IMR-90 (cell line): ENCODE data around the gene TRAF7. TPM values are rescaled to one million over a fixed set of nuclear protein-coding genes. Genes with fewer than 3 reads are reported as not detected.

Experiments used
- ATAC-seq: fragments of 200-7000 bp; cut with Tn5 transposase; 2 replicates; pipeline ENCODE4 v1.9.1; 2020; ENCODE audit warnings: low read depth, mild to moderate bottlenecking, moderate library complexity
- BruUV-seq: library from RNA; stranded (reverse); fragments of 400-500 nt; replicated peaks from 2 replicates; lab custom pipeline; 2021; lab: Mats Ljungman, UMichigan
- CTCF ChIA-PET: fragments of 300-600 bp; formaldehyde crosslinking; extraction: SDS; loops from one replicate; lab custom pipeline; 2021; ENCODE audit warnings: antibody characterized with exemption; lab: Yijun Ruan, JAX
- POLR2A ChIA-PET: fragments of 300-600 bp; sonication (Branson Sonifier 250); formaldehyde crosslinking; loops from one replicate; lab custom pipeline; 2022; ENCODE audit warnings: antibody characterized with exemption; ENCODE audit not compliant: unreplicated experiment; lab: Charles Lee
- DNase-seq: peaks from one replicate; pipeline ENCODE4 v3.0.0; 2013
- H2AFZ ChIP-seq: replicated peaks from 2 replicates; pipeline ENCODE3; 2013; ENCODE audit warnings: low read length, mild to moderate bottlenecking; ENCODE audit not compliant: poor library complexity
- H2AK5ac ChIP-seq: 2 replicates; pipeline ENCODE4 v1.6.1; 2013; ENCODE audit warnings: low read depth, low read length, inconsistent platforms
- H2AK9ac ChIP-seq: replicated peaks from 2 replicates; pipeline ENCODE3; 2013; ENCODE audit warnings: mild to moderate bottlenecking, low read depth, low read length, moderate library complexity; ENCODE audit not compliant: poor library complexity
- H2BK120ac ChIP-seq: 2 replicates; pipeline ENCODE4 v1.6.1; 2013; ENCODE audit warnings: low read depth, low read length, inconsistent platforms
- H2BK15ac ChIP-seq: 3 replicates; pipeline ENCODE4 v1.6.1; 2013; ENCODE audit warnings: low read depth, low read length, inconsistent platforms
- H2BK20ac ChIP-seq: 2 replicates; pipeline ENCODE4 v1.6.1; 2013; ENCODE audit warnings: low read depth, mild to moderate bottlenecking, inconsistent platforms, low read length, moderate library complexity
- H2BK5ac ChIP-seq: 2 replicates; pipeline ENCODE4 v1.6.1; 2013; ENCODE audit warnings: mild to moderate bottlenecking, low read depth, low read length, inconsistent platforms; ENCODE audit not compliant: poor library complexity, severe bottlenecking
- H3K14ac ChIP-seq: replicated peaks from 2 replicates; pipeline ENCODE4 v1.6.1; 2013; ENCODE audit warnings: low read depth, low read length, inconsistent platforms
- H3K18ac ChIP-seq: 2 replicates; pipeline ENCODE4 v1.6.1; 2013; ENCODE audit warnings: low read depth, low read length, control low read depth
- H3K23ac ChIP-seq: 2 replicates; pipeline ENCODE4 v1.6.1; 2013; ENCODE audit warnings: low read depth, low read length, inconsistent platforms
- H3K27ac ChIP-seq: 2 replicates; pipeline ENCODE4 v1.5.1; 2013; ENCODE audit warnings: mild to moderate bottlenecking, control low read depth, low read length; ENCODE audit not compliant: insufficient read depth
- H3K27me3 ChIP-seq: 2 replicates; pipeline ENCODE4 v1.6.1; 2013; ENCODE audit warnings: low read length; ENCODE audit not compliant: control insufficient read depth, insufficient read depth
- H3K36me3 ChIP-seq: 2 replicates; pipeline ENCODE4 v1.6.1; 2013; ENCODE audit warnings: low read length, mixed read lengths; ENCODE audit not compliant: control insufficient read depth, insufficient read depth
- H3K4ac ChIP-seq: 2 replicates; pipeline ENCODE4 v1.6.1; 2013; ENCODE audit warnings: low read depth, low read length, inconsistent platforms
- H3K4me1 ChIP-seq: 2 replicates; pipeline ENCODE4 v1.6.1; 2013; ENCODE audit warnings: low read length, mixed read lengths; ENCODE audit not compliant: control insufficient read depth, insufficient read depth
- H3K4me2 ChIP-seq: 2 replicates; pipeline ENCODE4 v1.6.1; 2013; ENCODE audit warnings: low read depth, mild to moderate bottlenecking, control low read depth, low read length, moderate library complexity
- H3K4me3 ChIP-seq: 2 replicates; pipeline ENCODE4 v1.5.1; 2013; ENCODE audit warnings: low read depth, mild to moderate bottlenecking, control low read depth, low read length, moderate library complexity; ENCODE audit not compliant: insufficient read depth
- H3K56ac ChIP-seq: 2 replicates; pipeline ENCODE4 v1.6.1; 2013; ENCODE audit warnings: low read length, inconsistent platforms; ENCODE audit not compliant: insufficient read depth; ENCODE audit errors: extremely low read depth
- H3K79me1 ChIP-seq, 2 experiments: 2 replicates each; pipeline ENCODE4 v1.6.1; 2013; ENCODE audit warnings: low read length in 2 of 2, inconsistent platforms in 1 of 2, low read depth in 1 of 2
- H3K9ac ChIP-seq: 2 replicates; pipeline ENCODE4 v1.6.1; 2013; ENCODE audit warnings: low read depth, low read length, control low read depth
- H3K9me1 ChIP-seq: 2 replicates; pipeline ENCODE4 v1.6.1; 2013; ENCODE audit warnings: low read length, inconsistent platforms; ENCODE audit not compliant: insufficient read depth
- H3K9me3 ChIP-seq: 2 replicates; pipeline ENCODE4 v1.6.1; 2013; ENCODE audit warnings: low read length; ENCODE audit not compliant: control insufficient read depth, insufficient read depth
- H4K20me1 ChIP-seq: 2 replicates; pipeline ENCODE4 v1.6.1; 2013; ENCODE audit warnings: low read length, inconsistent platforms; ENCODE audit not compliant: insufficient read depth
- H4K5ac ChIP-seq: 2 replicates; pipeline ENCODE4 v1.6.1; 2013; ENCODE audit warnings: mild to moderate bottlenecking, low read depth, low read length, control low read depth
- H4K8ac ChIP-seq, 2 experiments: 2 replicates each; pipeline ENCODE4 v1.6.1; 2013; ENCODE audit warnings: low read depth in 2 of 2, low read length in 2 of 2, control low read depth in 1 of 2, inconsistent platforms in 1 of 2
- H4K91ac ChIP-seq: 2 replicates; pipeline ENCODE4 v1.6.1; 2013; ENCODE audit warnings: low read depth, low read length, inconsistent platforms; ENCODE audit not compliant: insufficient read depth
- BHLHE40 ChIP-seq: fragments of 150-350 bp; IDR thresholded peaks from 2 replicates; pipeline ENCODE4 v1.6.1; 2016; ENCODE audit warnings: mild to moderate bottlenecking, low read depth, low read length
- CEBPB ChIP-seq: IDR thresholded peaks from 2 replicates; pipeline ENCODE4 v1.6.1; 2012; ENCODE audit warnings: low read depth, low read length, improper control_type of control experiment
- CHD1 ChIP-seq: IDR thresholded peaks from 2 replicates; pipeline ENCODE4 v1.6.1; 2012; ENCODE audit warnings: low read depth, low read length, improper control_type of control experiment
- CTCF ChIP-seq: conservative IDR thresholded peaks from 2 replicates; pipeline ENCODE4 v1.5.1; 2012; ENCODE audit warnings: mild to moderate bottlenecking, low read depth, low read length, improper control_type of control experiment
- FOS ChIP-seq: fragments of 150-350 bp; IDR thresholded peaks from 2 replicates; pipeline ENCODE4 v1.6.1; 2016; ENCODE audit warnings: low read depth, low read length
- MAFK ChIP-seq: IDR thresholded peaks from 2 replicates; pipeline ENCODE4 v1.6.1; 2012; ENCODE audit warnings: low read depth, low read length, improper control_type of control experiment
- MAZ ChIP-seq: IDR thresholded peaks from 2 replicates; pipeline ENCODE4 v1.6.1; 2012; ENCODE audit warnings: low read depth, mild to moderate bottlenecking, low read length, improper control_type of control experiment, moderate library complexity, borderline replicate concordance
- MXI1 ChIP-seq: IDR thresholded peaks from 2 replicates; pipeline ENCODE4 v1.6.1; 2012; ENCODE audit warnings: low read depth, mild to moderate bottlenecking, low read length, moderate library complexity, borderline replicate concordance
- NFE2L2 ChIP-seq: fragments of 150-350 bp; IDR thresholded peaks from 2 replicates; pipeline ENCODE4 v1.6.1; 2016; ENCODE audit warnings: low read depth, mild to moderate bottlenecking, low read length
- POLR2A ChIP-seq: IDR thresholded peaks from 2 replicates; pipeline ENCODE4 v1.6.1; 2012; ENCODE audit warnings: mild to moderate bottlenecking, low read depth, low read length
- RAD21 ChIP-seq: IDR thresholded peaks from 2 replicates; pipeline ENCODE4 v1.6.1; 2012; ENCODE audit warnings: low read length, improper control_type of control experiment
- RCOR1 ChIP-seq: IDR thresholded peaks from 2 replicates; pipeline ENCODE4 v1.6.1; 2012; ENCODE audit warnings: mild to moderate bottlenecking, low read length, improper control_type of control experiment; ENCODE audit not compliant: insufficient replicate concordance
- RFX5 ChIP-seq: IDR thresholded peaks from 2 replicates; pipeline ENCODE4 v1.8.0; 2012; ENCODE audit warnings: low read depth, mild to moderate bottlenecking, low read length, moderate library complexity
- SMC3 ChIP-seq: fragments of 150-350 bp; IDR thresholded peaks from 2 replicates; pipeline ENCODE4 v1.6.1; 2016; ENCODE audit warnings: low read depth, mild to moderate bottlenecking, antibody characterized with exemption, low read length, moderate library complexity
- WGBS, 2 experiments: methylation state at CpG; one replicate each; pipeline versions ENCODE4 v1.1.5 to v1.1.7; 2013; ENCODE audit warnings: missing lambda C conversion rate in 2 of 2; ENCODE audit not compliant: insufficient read length in 1 of 2; ENCODE audit errors: extremely low coverage in 2 of 2; 5-methylcytosine and 5-hydroxymethylcytosine counted together
- dilution Hi-C: fragments of 300-500 bp; cut with HindIII; formaldehyde crosslinking; loops from one replicate; pipeline ENCODE4 v1.14.3; 2018; ENCODE audit warnings: low sequenced_read_pairs; ENCODE audit not compliant: unreplicated experiment
- in situ Hi-C: fragments of 300-500 bp; cut with MboI; formaldehyde crosslinking; loops from 3 replicates; pipeline ENCODE4 v1.14.3; 2019; ENCODE audit warnings: low sequenced_read_pairs, inconsistent platforms, mixed read lengths
- intact Hi-C: fragments of 100-400 bp; cut with micrococcal nuclease; formaldehyde crosslinking; loops from 2 replicates; pipeline ENCODE4 v1.10.0; 2022
- polyA plus RNA-seq, 3 experiments: library from polyadenylated mRNA; depleted of rRNA; stranded (reverse); fragments of >200 nt; gene quantifications; 2 replicates each; pipeline ENCODE4 v1.2.3, GENCODE V29; 2012; ENCODE audit warnings: low replicate concordance in 1 of 3
- total RNA-seq: library from RNA; depleted of rRNA; stranded (reverse); fragments of >200 nt; gene quantifications from 2 replicates; pipeline ENCODE4 v1.2.3, GENCODE V29; 2012
- TF ChIP-seq, protein P1 (sequence below): fragments of 150-350 bp; IDR thresholded peaks from 2 replicates; pipeline ENCODE4 v1.6.1; 2017; ENCODE audit warnings: mild to moderate bottlenecking, antibody characterized with exemption, low read length, low read depth
- TF ChIP-seq, protein P2 (sequence below): fragments of 150-350 bp; IDR thresholded peaks from 2 replicates; pipeline ENCODE4 v1.6.1; 2016; ENCODE audit warnings: low read depth, mild to moderate bottlenecking, low read length, moderate library complexity, borderline replicate concordance

TRAF7 gene
- total and polyA plus RNA-seq, 2 of the 4 experiments (the other 2 are of a cell fraction) = 29.6 to 52.6 TPM

DNA sequence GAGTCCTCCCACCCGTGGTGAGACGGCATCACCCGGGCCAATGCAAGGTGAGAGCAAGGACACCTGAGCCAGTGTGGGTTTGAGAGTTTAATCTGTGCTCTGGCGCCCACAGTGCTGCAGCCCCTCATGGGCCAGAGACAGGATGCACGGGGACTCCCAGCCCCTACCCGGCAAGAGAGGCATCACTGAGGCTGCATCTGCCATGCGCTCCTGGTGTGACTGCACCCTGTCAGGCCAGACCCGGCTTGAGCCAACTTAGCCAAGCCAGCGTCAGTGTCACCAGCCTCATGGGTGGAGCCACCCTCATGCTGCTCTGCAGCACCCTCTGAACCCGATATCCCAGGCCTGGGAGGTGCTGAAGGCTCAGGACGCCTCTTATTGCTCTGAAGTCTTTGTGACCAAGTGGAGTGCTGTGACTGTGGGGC, 56.4 kb downstream of the TRAF7 start:
- Histone ChIP-seq H4K8ac (no peak overlapping the region), H2BK20ac (no peak overlapping the region), H3K79me1 (peaks cover 18 to 39% of the 10 kb centered on the region in 2 experiments), H3K36me3 (peaks cover 25% of the 10 kb centered on the region), H3K18ac (no peak overlapping the region), H3K27ac (no peak overlapping the region), H2BK15ac (no peak overlapping the region), H4K20me1 (peaks cover 12% of the 10 kb centered on the region), H3K9me3 (no peaks in the 10 kb centered on the region), H2AK5ac (no peak overlapping the region), H4K91ac (no peak overlapping the region), H3K9me1 (no peaks in the 10 kb centered on the region), H3K27me3 (no peaks in the 10 kb centered on the region), H2BK120ac (no peak overlapping the region), H3K23ac (no peak overlapping the region), H2AK9ac (no peak overlapping the region), H3K4ac (no peak overlapping the region), H3K56ac (no peak overlapping the region), H3K4me1 (peaks cover 7% of the 10 kb centered on the region), H2BK5ac (no peak overlapping the region), H3K14ac (no peak overlapping the region), H4K5ac (no peak overlapping the region), H2AFZ (peak overlapping the region; percentile 51), H3K4me3 (no peak overlapping the region), H3K9ac (no peak overlapping the region), H3K4me2 (no peak overlapping the region)
- BruUV-seq = no TSS peak
- dilution Hi-C loops = no loop called here
- no peak for TF ChIP-seq NFE2L2
- TF ChIP-seq MXI1 = no peak
- no peak for TF ChIP-seq RAD21
- no peak for TF ChIP-seq BHLHE40
- TF ChIP-seq, protein P1, sequence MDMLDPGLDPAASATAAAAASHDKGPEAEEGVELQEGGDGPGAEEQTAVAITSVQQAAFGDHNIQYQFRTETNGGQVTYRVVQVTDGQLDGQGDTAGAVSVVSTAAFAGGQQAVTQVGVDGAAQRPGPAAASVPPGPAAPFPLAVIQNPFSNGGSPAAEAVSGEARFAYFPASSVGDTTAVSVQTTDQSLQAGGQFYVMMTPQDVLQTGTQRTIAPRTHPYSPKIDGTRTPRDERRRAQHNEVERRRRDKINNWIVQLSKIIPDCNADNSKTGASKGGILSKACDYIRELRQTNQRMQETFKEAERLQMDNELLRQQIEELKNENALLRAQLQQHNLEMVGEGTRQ = no peak
- TF ChIP-seq CEBPB = no peak
- TF ChIP-seq, protein P2, sequence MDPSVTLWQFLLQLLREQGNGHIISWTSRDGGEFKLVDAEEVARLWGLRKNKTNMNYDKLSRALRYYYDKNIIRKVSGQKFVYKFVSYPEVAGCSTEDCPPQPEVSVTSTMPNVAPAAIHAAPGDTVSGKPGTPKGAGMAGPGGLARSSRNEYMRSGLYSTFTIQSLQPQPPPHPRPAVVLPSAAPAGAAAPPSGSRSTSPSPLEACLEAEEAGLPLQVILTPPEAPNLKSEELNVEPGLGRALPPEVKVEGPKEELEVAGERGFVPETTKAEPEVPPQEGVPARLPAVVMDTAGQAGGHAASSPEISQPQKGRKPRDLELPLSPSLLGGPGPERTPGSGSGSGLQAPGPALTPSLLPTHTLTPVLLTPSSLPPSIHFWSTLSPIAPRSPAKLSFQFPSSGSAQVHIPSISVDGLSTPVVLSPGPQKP = no peak
- TF ChIP-seq FOS = no peak
- TF ChIP-seq RFX5 = no peak
- TF ChIP-seq MAZ = no peak
- no peak for TF ChIP-seq CHD1
- TF ChIP-seq RCOR1 = no peak
- TF ChIP-seq POLR2A = no peak
- no peak for TF ChIP-seq MAFK
- no peak for TF ChIP-seq SMC3
- no peak for TF ChIP-seq CTCF
- in situ Hi-C loops = no loop called here
- 84% methylated on average over 6 of the region's 11 CpGs; no CpG with 5 or more reads in 1 of the 2 experiments for WGBS, 2 experiments
- CTCF ChIA-PET = no interaction called here
- ATAC-seq (no peak), DNase-seq (no peak)
- POLR2A ChIA-PET = no interaction called here
- intact Hi-C loops = no loop called here
